Stomach (tissue), 4 donors: Measurements from ENCODE around the gene KRT33B.

ENCODE experiments used
- EP300 ChIP-seq: sonication (generic); formaldehyde crosslinking; IDR thresholded peaks from one replicate; pipeline ENCODE4 v1.6.1; 2017; ENCODE audit warnings: antibody characterized with exemption
- POLR2AphosphoS5 ChIP-seq, 3 donors: sonication (generic); formaldehyde crosslinking; IDR thresholded peaks; one replicate each; pipeline ENCODE4 v1.6.1; 2016; ENCODE audit warnings: antibody characterized with exemption in 3 of 3
- TF ChIP-seq, protein P1 (sequence below), 7 experiments: fragments of 450-650 bp in 4 of 7; fragments of 200-600 bp in 3 of 7; sonication (generic) in 3 of 7; IDR thresholded peaks; one replicate each; pipeline ENCODE4 v1.5.1; 2016 to 2019; ENCODE audit warnings: antibody characterized with exemption in 7 of 7, control low read depth in 2 of 7, mild to moderate bottlenecking in 1 of 7

- TF ChIP-seq, protein P1, sequence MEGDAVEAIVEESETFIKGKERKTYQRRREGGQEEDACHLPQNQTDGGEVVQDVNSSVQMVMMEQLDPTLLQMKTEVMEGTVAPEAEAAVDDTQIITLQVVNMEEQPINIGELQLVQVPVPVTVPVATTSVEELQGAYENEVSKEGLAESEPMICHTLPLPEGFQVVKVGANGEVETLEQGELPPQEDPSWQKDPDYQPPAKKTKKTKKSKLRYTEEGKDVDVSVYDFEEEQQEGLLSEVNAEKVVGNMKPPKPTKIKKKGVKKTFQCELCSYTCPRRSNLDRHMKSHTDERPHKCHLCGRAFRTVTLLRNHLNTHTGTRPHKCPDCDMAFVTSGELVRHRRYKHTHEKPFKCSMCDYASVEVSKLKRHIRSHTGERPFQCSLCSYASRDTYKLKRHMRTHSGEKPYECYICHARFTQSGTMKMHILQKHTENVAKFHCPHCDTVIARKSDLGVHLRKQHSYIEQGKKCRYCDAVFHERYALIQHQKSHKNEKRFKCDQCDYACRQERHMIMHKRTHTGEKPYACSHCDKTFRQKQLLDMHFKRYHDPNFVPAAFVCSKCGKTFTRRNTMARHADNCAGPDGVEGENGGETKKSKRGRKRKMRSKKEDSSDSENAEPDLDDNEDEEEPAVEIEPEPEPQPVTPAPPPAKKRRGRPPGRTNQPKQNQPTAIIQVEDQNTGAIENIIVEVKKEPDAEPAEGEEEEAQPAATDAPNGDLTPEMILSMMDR (IDR thresholded peaks at IDR 0.05), result no peak
- TF ChIP-seq POLR2AphosphoS5 (IDR thresholded peaks at IDR 0.05) (no peak), EP300 (no peak)
Observed at GRCh38 chr17:41418116-41418860, 48.7 kb upstream of the KRT33B start.
